H9 (cell line): ENCODE data around the gene LRP8. TPM values are rescaled to one million over a fixed set of nuclear protein-coding genes. Genes with fewer than 3 reads are reported as not detected.

Experiments
- DNase-seq: peaks from one replicate; pipeline ENCODE4 v3.0.0-alpha.2; 2017
- H2AFZ ChIP-seq: one replicate; pipeline ENCODE4 v1.6.1; 2013; ENCODE audit warnings: mild to moderate bottlenecking, low read length, control low read depth, moderate library complexity
- H2AK5ac ChIP-seq: 2 replicates; pipeline ENCODE4 v1.6.1; 2013; ENCODE audit warnings: low read length, control low read depth, mixed read lengths; ENCODE audit not compliant: insufficient read length
- H2BK120ac ChIP-seq: one replicate; pipeline ENCODE4 v1.6.1; 2013; ENCODE audit warnings: low read depth, mild to moderate bottlenecking, low read length, control low read depth, inconsistent platforms; ENCODE audit not compliant: poor library complexity, severe bottlenecking
- H2BK12ac ChIP-seq: 2 replicates; pipeline ENCODE4 v1.6.1; 2013; ENCODE audit warnings: low read length, control low read depth, mixed read lengths, low read depth; ENCODE audit not compliant: insufficient read length
- H2BK15ac ChIP-seq: 2 replicates; pipeline ENCODE4 v1.6.1; 2013; ENCODE audit warnings: low read depth, low read length, control low read depth
- H2BK20ac ChIP-seq: one replicate; pipeline ENCODE4 v1.6.1; 2013; ENCODE audit warnings: low read depth, mild to moderate bottlenecking, low read length, control low read depth, inconsistent platforms; ENCODE audit not compliant: poor library complexity, severe bottlenecking
- H2BK5ac ChIP-seq: 2 replicates; pipeline ENCODE4 v1.6.1; 2013; ENCODE audit warnings: low read length, control low read depth, mixed read lengths; ENCODE audit not compliant: insufficient read length
- H3K14ac ChIP-seq: 2 replicates; pipeline ENCODE4 v1.6.1; 2013; ENCODE audit warnings: low read length, control low read depth; ENCODE audit not compliant: insufficient read depth
- H3K18ac ChIP-seq: 2 replicates; pipeline ENCODE4 v1.6.1; 2013; ENCODE audit warnings: low read depth, mild to moderate bottlenecking, mixed read lengths, low read length, control low read depth; ENCODE audit not compliant: insufficient read length
- H3K23ac ChIP-seq: 2 replicates; pipeline ENCODE4 v1.6.1; 2013; ENCODE audit warnings: low read length, control low read depth, mixed read lengths, low read depth; ENCODE audit not compliant: insufficient read length
- H3K23me2 ChIP-seq: 2 replicates; pipeline ENCODE4 v1.6.1; 2013; ENCODE audit warnings: low read depth, mild to moderate bottlenecking, mixed read lengths, low read length, control low read depth; ENCODE audit not compliant: insufficient read length, poor library complexity, severe bottlenecking
- H3K27ac ChIP-seq: 2 replicates; pipeline ENCODE4 v1.5.1; 2013; ENCODE audit warnings: low read length, control low read depth, mixed read lengths, low read depth; ENCODE audit not compliant: insufficient read length
- H3K27me3 ChIP-seq: 2 replicates; pipeline ENCODE4 v1.6.1; 2013; ENCODE audit warnings: low read length, control low read depth, inconsistent platforms; ENCODE audit not compliant: insufficient read depth
- H3K4ac ChIP-seq: 2 replicates; pipeline ENCODE4 v1.6.1; 2013; ENCODE audit warnings: low read depth, mild to moderate bottlenecking, control low read depth, inconsistent platforms, low read length, moderate library complexity
- H3K4me1 ChIP-seq: 2 replicates; pipeline ENCODE4 v1.6.1; 2013; ENCODE audit warnings: low read length, control low read depth, inconsistent platforms; ENCODE audit not compliant: insufficient read depth
- H3K4me2 ChIP-seq: 2 replicates; pipeline ENCODE4 v1.6.1; 2013; ENCODE audit warnings: low read length, control low read depth, mixed read lengths; ENCODE audit not compliant: insufficient read length, insufficient read depth
- H3K56ac ChIP-seq: 2 replicates; pipeline ENCODE4 v1.6.1; 2013; ENCODE audit warnings: low read depth, mild to moderate bottlenecking, mixed read lengths, low read length, control low read depth; ENCODE audit not compliant: insufficient read length
- H3K79me1 ChIP-seq: 2 replicates; pipeline ENCODE4 v1.6.1; 2013; ENCODE audit warnings: low read depth, mild to moderate bottlenecking, moderate library complexity, low read length, control low read depth, inconsistent platforms; ENCODE audit not compliant: insufficient read depth, poor library complexity, severe bottlenecking
- H3K79me2 ChIP-seq: 2 replicates; pipeline ENCODE4 v1.6.1; 2013; ENCODE audit warnings: low read length, control low read depth, inconsistent platforms; ENCODE audit not compliant: insufficient read depth
- H3K9ac ChIP-seq: 2 replicates; pipeline ENCODE4 v1.6.1; 2013; ENCODE audit warnings: low read length, control low read depth, mixed read lengths; ENCODE audit not compliant: insufficient read length; ENCODE audit errors: extremely low read depth
- H3K9me3 ChIP-seq: one replicate; pipeline ENCODE4 v1.6.1; 2013; ENCODE audit warnings: low read depth, low read length, inconsistent platforms; ENCODE audit not compliant: control insufficient read depth
- H3T11ph ChIP-seq: one replicate; pipeline ENCODE4 v1.6.1; 2013; ENCODE audit warnings: mild to moderate bottlenecking, low read length, control low read depth, inconsistent platforms
- H4K20me1 ChIP-seq: one replicate; pipeline ENCODE4 v1.6.1; 2013; ENCODE audit not compliant: control insufficient read depth, insufficient read length, insufficient read depth
- H4K5ac ChIP-seq: 2 replicates; pipeline ENCODE4 v1.6.1; 2013; ENCODE audit warnings: low read depth, mild to moderate bottlenecking, mixed read lengths, low read length, control low read depth; ENCODE audit not compliant: insufficient read length
- H4K8ac ChIP-seq: replicated peaks from 2 replicates; pipeline ENCODE4 v1.6.1; 2013; ENCODE audit warnings: low read length, control low read depth, mixed read lengths, low read depth; ENCODE audit not compliant: insufficient read length
- H4K91ac ChIP-seq: 2 replicates; pipeline ENCODE4 v1.6.1; 2013; ENCODE audit warnings: low read depth, mild to moderate bottlenecking, moderate library complexity, mixed read lengths, low read length, control low read depth; ENCODE audit not compliant: insufficient read length
- H3K27ac Mint-ChIP-seq, 3 experiments: 2 replicates in 2 of 3; 3 replicates in 1 of 3; pipeline ENCODE4 v1.8.0; 2020 to 2021; ENCODE audit warnings: mixed read lengths in 3 of 3, mild to moderate bottlenecking in 1 of 3, moderate library complexity in 1 of 3
- H3K27me3 Mint-ChIP-seq: 2 replicates; pipeline ENCODE4 v1.8.0; 2021; ENCODE audit warnings: low read depth, mild to moderate bottlenecking, moderate library complexity, mixed read lengths
- H3K36me3 Mint-ChIP-seq, 3 experiments: 2 replicates in 2 of 3; 3 replicates in 1 of 3; pipeline ENCODE4 v1.8.0; 2020 to 2021; ENCODE audit warnings: low read depth in 3 of 3, mixed read lengths in 3 of 3; ENCODE audit not compliant: insufficient read depth in 1 of 3
- H3K4me1 Mint-ChIP-seq, 2 experiments: 2 replicates each; pipeline ENCODE4 v1.8.0; 2020; ENCODE audit warnings: mixed read lengths in 2 of 2
- H3K4me3 Mint-ChIP-seq, 2 experiments: 2 replicates in 1 of 2; 3 replicates in 1 of 2; pipeline ENCODE4 v1.8.0; 2020 to 2021; ENCODE audit warnings: mild to moderate bottlenecking in 2 of 2, mixed read lengths in 2 of 2, moderate library complexity in 1 of 2
- H3K9me3 Mint-ChIP-seq, 2 experiments: 2 replicates in 1 of 2; 3 replicates in 1 of 2; pipeline ENCODE4 v1.8.0; 2020; ENCODE audit warnings: mild to moderate bottlenecking in 2 of 2, mixed read lengths in 2 of 2, moderate library complexity in 1 of 2
- CTCF ChIP-seq: fragments of 200-600 bp; sonication (generic); conservative IDR thresholded peaks from 3 replicates; pipeline ENCODE4 v1.8.0; 2021; ENCODE audit warnings: antibody characterized with exemption, mild to moderate bottlenecking
- WGBS: extraction: QIAGEN DNeasy Blood & Tissue Kit; methylation state at CpG from one replicate; pipeline ENCODE4 v1.1.7; 2013; ENCODE audit warnings: missing lambda C conversion rate, low lambda C conversion rate, mixed read lengths; ENCODE audit not compliant: insufficient read length; ENCODE audit errors: extremely low coverage; 5-methylcytosine and 5-hydroxymethylcytosine counted together
- total RNA-seq: library from RNA; stranded (reverse); gene quantifications from 2 replicates; pipeline ENCODE4 v1.2.1, GENCODE V29; 2021

The LRP8 gene
- total RNA-seq, 1 experiment from 2014 or later, result 78.6 TPM

DNA sequence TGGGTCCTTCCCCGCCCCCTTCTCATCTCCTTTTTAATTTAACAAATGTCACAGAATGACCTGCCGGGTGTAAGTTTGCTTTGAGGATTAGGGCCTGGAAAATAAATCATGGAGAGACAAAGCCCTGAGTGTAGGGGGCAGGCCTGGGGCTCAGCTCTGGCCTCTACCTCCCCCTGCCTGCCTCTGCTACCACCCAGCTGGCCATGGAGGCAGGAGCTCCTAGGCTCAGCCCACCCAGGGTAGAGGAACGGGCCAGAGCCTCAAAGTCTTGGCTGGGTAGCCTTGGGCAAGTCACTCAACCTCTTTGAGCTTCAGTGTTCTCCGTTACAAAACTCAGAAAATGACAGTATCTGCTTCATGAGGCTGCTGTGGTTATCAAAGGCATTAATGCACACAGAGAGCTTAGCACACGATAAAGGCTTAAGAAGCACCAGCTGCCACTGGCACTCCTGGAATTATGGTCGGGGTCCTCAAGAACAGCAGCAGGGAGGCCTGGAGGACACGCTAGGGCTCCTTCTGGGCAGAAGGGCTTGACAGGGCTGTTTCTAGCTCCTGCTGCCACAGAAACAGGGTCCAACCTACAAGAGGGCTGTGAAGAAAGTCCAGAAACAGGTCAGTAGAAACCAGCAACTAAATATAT, 39.0 kb downstream of the LRP8 start:
- Mint-ChIP-seq H3K27ac (peak overlapping the region in 2 of 3 experiments; percentile 38 to 83; a peak in 4 of 7 replicates), H3K36me3 (peaks cover 28 to 62% (median 38%) of the 10 kb centered on the region in 3 experiments; a peak in 6 of 7 replicates), H3K4me3 (no peak overlapping the region; a peak in 1 of 5 replicates), H3K9me3 (no peaks in the 10 kb centered on the region), H3K4me1 (peaks cover 25 to 36% of the 10 kb centered on the region in 2 experiments), H3K27me3 (no peaks in the 10 kb centered on the region)
- Histone ChIP-seq H3T11ph (no peak overlapping the region), H2BK12ac (no peak overlapping the region), H3K14ac (no peak overlapping the region), H4K5ac (no peak overlapping the region), H3K79me1 (no peaks in the 10 kb centered on the region), H3K23ac (no peak overlapping the region), H3K4me1 (no peaks in the 10 kb centered on the region), H3K27ac (no peak overlapping the region), H3K4ac (no peak overlapping the region), H3K27me3 (no peaks in the 10 kb centered on the region), H3K9me3 (no peaks in the 10 kb centered on the region), H3K18ac (no peak overlapping the region), H4K20me1 (peaks cover 2% of the 10 kb centered on the region), H3K4me2 (no peak overlapping the region), H2BK15ac (no peak overlapping the region), H2BK120ac (no peak overlapping the region), H2BK5ac (no peak overlapping the region), H4K91ac (no peak overlapping the region), H4K8ac (no peak overlapping the region), H3K23me2 (no peaks in the 10 kb centered on the region), H2AFZ (no peak overlapping the region), H2BK20ac (no peak overlapping the region), H2AK5ac (no peak overlapping the region), H3K9ac (no peak overlapping the region), H3K56ac (no peak overlapping the region), H3K79me2 (peaks cover under 1% of the 10 kb centered on the region; the same call in 1 of the 2 replicates)
- DNase-seq, result no peak
- TF ChIP-seq CTCF, result no peak
- WGBS, result no CpG with 5 or more reads among the region's 7 CpGs
